ENCODE measurements around the gene NOL4L. TPM values are rescaled to one million over a fixed set of nuclear protein-coding genes. Genes with fewer than 3 reads are reported as not detected.

Gene NOL4L
- total RNA-seq, 4 donors from 2014 or later: 5.9 to 20.5 (median 6.9) TPM

DNA sequence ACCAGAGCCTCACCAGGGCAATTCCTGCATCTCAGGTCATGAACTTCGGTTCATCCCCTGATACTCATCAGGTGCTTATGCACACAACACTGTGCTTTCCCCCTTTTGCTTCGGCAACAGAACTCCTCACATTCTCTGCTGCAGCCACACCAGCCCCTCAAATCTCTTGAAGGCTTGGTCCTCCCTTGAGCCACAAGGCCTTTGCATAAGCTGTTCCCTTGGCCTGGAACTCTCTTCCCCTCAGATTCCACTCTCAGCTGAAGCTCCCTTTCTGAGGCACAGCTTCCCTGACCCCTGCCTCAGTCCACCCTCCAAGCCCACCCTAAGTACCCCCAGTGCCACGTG lies 76.4 kb downstream of the NOL4L start:
- TF ChIP-seq, protein P1, sequence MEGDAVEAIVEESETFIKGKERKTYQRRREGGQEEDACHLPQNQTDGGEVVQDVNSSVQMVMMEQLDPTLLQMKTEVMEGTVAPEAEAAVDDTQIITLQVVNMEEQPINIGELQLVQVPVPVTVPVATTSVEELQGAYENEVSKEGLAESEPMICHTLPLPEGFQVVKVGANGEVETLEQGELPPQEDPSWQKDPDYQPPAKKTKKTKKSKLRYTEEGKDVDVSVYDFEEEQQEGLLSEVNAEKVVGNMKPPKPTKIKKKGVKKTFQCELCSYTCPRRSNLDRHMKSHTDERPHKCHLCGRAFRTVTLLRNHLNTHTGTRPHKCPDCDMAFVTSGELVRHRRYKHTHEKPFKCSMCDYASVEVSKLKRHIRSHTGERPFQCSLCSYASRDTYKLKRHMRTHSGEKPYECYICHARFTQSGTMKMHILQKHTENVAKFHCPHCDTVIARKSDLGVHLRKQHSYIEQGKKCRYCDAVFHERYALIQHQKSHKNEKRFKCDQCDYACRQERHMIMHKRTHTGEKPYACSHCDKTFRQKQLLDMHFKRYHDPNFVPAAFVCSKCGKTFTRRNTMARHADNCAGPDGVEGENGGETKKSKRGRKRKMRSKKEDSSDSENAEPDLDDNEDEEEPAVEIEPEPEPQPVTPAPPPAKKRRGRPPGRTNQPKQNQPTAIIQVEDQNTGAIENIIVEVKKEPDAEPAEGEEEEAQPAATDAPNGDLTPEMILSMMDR (IDR thresholded peaks at IDR 0.05; ENCODE audit: low read depth): no peak

DNA sequence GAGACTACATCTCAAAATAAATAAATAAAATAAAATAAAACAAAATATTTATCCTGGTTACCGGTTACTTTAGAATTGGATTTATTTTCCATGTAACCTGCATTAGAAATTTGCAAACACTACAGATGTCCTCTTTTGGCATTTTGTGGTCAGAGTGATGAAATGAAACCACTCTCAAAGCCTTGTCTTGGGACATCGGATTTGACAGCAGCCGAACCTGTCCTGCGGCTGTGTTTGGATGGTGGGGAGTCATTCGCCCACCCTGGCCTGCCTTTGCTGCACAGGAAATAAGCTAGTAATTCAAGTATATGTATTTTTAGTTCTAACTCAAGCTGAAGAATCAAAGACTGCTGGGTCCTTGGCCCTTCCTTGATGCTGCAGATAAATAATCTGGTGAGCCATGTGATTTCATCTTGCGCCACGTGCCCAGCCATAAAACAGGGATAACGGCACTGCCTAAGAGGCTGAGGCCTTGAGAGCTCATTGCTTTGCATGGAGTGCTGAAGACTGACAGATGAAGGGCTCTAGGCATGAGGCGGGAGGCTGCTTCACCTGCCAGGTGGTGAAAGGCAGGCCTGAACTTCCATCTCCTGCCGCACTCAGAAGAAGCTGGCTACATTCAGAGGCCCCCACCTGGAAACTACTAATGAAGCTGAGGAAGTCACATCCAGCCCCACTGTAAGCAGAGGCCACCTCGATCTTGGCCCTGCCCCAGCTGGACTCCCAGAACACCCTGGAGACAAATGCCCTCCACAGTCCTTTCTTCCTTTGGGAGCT lies 76.9 kb downstream of the NOL4L start:
- TF ChIP-seq, protein P1 (IDR thresholded peaks at IDR 0.05; ENCODE audit: low read depth): no peak

DNA sequence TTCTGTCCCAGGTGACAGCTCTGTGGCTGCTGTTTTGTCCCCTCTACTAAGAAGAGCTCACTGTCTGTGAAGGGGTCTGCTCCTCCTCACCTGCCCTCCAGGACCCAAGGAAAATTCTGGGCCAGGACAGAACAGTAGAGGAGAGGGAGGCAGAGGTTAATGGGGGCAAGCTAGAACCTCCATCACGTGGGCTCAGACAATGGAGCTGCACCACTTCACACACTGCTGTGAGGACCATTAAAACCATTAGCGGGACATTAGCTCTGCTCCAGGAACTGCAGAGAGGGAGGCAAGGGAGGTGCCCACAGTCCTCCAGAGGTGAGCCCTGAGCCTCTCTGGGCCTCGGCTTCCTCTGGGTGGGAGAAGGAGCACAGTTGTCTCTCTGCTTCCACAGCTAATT lies 78.4 kb downstream of the NOL4L start:
- TF ChIP-seq, protein P1 (IDR thresholded peaks at IDR 0.05; ENCODE audit: low read depth): no peak

DNA sequence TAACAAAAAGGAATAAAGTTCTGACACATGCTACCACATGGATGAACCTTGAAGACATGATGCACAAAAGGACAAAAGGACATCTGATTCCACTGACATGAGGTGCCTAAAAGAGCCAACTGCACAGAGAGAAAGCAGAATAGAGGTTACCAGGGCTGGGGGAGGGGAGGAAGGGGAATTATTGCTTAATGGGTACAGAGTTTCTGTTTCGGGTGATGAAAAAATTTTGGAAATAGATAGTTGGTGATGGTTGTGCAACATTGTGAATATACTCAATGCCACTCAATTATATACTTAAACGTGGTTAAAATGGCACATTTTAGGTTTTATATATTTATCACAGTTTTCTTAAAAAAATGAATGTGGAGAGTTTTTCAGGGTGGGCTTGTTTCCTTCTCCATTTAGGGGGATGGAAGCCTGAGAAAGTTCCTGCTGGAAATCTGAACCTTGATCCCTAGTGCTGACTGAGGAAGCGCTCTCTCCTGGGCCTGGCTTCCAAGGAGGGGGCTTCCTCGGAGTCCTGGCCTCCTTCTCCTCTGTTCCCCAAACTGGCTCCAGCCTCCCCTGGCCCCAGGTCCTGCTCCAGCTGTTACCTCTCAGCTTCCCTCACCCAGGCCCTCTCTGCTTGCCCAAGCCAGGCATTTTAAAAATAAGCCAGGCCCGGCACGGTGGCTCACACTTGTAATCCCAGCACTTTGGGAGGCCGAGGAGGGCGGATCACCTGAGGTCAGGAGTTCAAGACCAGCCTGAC lies 79.2 kb downstream of the NOL4L start:
- TF ChIP-seq, protein P1 (IDR thresholded peaks at IDR 0.05; ENCODE audit: low read depth): no peak

DNA sequence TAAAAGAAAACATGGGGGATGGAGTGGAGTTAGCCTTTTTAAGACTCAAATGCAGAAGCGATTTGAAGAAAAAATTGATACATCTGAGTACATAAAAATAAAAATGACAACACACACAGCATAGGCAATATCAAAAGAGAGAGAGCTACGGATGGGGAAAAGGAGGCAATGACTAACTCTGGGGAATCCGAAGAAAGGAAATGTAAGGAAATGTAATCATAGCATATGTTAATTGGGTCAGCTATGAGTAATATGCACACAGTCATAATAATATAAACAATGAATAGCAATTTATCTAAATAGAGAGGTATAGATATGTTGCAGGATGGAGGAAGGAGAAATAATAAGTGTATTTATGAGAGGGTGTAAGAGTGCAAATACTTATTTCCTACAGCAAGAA lies 83.4 kb downstream of the NOL4L start:
- TF ChIP-seq, protein P1 (IDR thresholded peaks at IDR 0.05; ENCODE audit: low read depth): no peak

DNA sequence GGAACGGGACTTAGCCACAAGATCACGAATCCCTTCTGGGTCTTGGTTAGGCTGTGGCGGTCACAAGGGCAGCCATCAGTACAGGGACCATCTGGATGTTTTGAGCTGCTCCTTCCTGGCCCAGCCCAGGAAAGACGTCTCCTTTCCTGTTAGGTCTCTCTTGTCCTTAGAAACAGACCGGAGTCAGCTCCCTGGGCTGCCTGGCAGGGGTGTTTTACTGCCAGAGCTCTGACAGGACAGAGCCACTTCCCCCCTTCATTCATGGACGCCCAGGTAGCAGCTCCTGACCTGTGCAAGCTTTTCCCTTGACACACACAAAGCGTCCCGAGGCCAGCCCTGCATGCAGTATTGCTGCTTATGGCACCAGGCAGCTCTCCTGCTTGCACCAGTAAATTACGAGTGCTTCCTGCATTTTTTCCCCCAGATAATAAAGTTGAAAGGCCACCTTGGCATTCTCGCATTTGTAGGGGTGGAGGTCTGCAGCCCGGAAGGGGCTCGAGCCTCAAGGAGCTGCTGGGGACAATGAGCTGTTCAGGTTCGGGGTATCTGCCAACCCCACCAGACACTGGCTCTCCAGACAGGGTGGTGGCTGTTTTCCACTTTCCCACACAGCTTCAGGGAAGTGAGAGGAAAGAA lies 87.4 kb downstream of the NOL4L start:
- TF ChIP-seq, protein P1 (IDR thresholded peaks at IDR 0.05; ENCODE audit: low read depth): no peak
